NCI-H1417 treated with DMSO at 0.1 percent for 48 hours (cell line): ENCODE data around the gene C11orf58.

Source experiments
- DNase-seq: peaks from one replicate; lab custom pipeline; 2025; lab: John Stamatoyannopoulos, UW

C11orf58 gene

DNA sequence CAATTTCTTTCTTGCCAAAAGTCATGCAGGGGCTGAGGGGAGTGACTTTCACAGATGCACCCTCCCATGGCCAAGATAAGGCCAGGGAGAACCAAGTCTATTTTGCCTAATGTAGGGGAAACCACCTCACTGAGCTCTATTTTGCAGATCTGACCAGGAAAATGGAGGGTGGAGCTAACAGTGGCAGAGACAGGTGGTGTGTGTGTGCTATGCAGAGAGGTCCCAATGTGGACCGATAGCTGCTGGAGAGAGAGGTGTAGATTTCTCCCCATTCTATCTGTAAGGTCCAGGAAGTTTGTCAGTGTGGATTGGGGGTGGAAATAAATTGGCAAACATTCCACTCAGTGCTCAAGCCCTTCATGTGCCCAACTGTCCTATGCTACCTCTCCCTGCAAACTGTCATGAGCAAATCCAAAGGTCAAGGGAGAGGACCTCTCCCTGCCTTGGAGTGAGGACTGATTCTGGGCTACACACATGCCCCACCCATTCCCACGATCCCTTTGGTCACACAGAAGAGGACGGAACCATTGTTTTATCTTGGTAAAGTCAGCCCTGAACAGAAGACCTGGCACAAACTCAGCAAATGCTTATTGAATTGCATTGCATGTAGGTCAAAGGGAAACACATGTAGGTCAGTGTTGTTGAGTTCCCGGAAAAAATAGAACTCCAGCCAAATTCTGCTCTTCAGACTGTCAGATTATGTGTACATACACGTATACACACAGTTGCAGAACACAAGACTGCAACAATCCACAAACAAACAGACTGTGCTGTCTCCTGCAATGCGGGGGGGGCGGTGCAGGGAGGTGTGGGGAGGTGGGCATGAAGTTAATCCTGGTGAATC is 65.9 kb downstream of the C11orf58 start:
- DNase-seq = no peak

DNA sequence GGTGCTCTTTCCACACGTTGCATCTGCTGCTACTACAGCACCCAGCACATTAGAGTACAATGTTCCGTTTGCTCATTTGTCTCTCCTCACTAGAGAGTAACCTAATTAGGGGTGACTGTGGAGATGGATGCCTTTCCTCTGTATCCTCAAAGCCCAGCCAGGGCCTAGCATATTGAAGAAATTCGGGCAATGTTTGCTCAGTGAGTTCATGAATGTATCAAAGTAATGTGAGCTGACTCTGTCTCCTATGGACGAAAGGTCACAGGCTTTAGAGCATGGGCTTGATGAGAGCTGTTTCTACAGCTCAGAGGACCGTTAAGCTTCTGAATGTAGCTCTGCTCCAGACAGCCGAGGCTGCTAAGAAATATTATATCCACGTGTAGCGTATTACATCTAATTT is 67.5 kb downstream of the C11orf58 start:
- DNase-seq = no peak

DNA sequence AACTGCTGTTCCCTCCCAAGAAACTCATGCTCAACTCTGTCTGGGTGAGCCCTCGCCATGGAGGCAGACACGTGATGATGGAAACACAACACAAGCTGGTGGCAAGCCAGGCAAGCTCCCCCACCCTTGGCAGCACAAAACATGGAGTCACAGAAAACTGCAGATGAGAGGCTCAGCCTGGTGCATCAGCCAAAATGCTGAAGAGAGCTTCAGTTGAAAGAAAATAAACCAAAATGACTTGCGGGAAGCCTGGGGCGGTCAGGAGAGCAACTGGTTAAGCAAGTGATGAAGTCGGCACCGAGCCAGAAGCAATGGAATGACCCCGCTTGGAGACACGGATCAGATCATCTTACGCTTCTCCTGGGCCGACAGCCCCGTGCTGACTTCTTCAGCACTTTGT is 68.3 kb downstream of the C11orf58 start:
- no peak for DNase-seq

DNA sequence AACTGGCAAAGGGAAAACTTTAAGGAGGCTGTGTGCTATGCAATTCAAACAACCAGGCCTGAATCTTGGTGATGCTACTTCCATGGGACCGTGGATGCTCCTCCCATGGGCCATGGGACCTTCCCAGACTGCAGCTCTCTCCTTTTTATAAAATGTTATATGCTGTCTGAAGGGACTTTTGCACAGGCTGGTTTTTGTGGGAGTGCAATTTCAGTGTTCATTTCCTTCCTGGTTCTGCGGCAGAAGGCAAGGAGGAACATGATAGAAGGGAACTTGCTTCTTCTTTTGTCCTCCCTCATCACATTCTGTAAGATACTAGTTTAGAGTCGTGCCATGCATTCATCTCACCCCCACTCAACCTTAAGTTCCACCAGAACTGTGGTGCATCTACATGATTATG is 68.9 kb downstream of the C11orf58 start:
- DNase-seq = no peak
